HG03571 (cell line): ENCODE measurements around the gene DCDC2.
"Not testable (repeated sequence)": the region's sequence is repeated elsewhere in the genome, so short reads cannot be mapped to it uniquely, and the experiment has no call there.

Source experiments
- ATAC-seq: cut with Tn5 transposase; IDR thresholded peaks from one replicate; pipeline ENCODE4 v1.9.1; 2021; ENCODE audit not compliant: unreplicated experiment

The DCDC2 gene

GRCh38 chr6:24329022-24329421, 28.8 kb downstream of the DCDC2 start:
- ATAC-seq: no peak

- no peak for ATAC-seq
These were observed 30.1 kb downstream of the DCDC2 start for GRCh38 chr6:24327756-24328155.

- ATAC-seq: no peak
These were observed 31.9 kb downstream of the DCDC2 start for GRCh38 chr6:24325978-24326377.

- no peak for ATAC-seq
These were observed 33.2 kb downstream of the DCDC2 start for GRCh38 chr6:24324617-24325016.

- no peak for ATAC-seq
These were observed 34.1 kb downstream of the DCDC2 start for GRCh38 chr6:24323632-24324337.

GRCh38 chr6:24322924-24323323, 34.9 kb downstream of the DCDC2 start:
- no peak for ATAC-seq

GRCh38 chr6:24322446-24322845, 35.4 kb downstream of the DCDC2 start:
- not testable (repeated sequence) for ATAC-seq

GRCh38 chr6:24321538-24322162, 36.2 kb downstream of the DCDC2 start:
- no peak for ATAC-seq

GRCh38 chr6:24313251-24314141, 44.4 kb downstream of the DCDC2 start:
- ATAC-seq: no peak

- not testable (repeated sequence) for ATAC-seq
These were observed 46.1 kb downstream of the DCDC2 start for GRCh38 chr6:24311775-24312174.

- no peak for ATAC-seq
These were observed 50.0 kb downstream of the DCDC2 start for GRCh38 chr6:24307881-24308280.

GRCh38 chr6:24306936-24307335, 50.9 kb downstream of the DCDC2 start:
- no peak for ATAC-seq

GRCh38 chr6:24306038-24306437, 51.8 kb downstream of the DCDC2 start:
- no peak for ATAC-seq

- no peak for ATAC-seq
These were observed 60.9 kb downstream of the DCDC2 start for GRCh38 chr6:24296944-24297343.

GRCh38 chr6:24293852-24294251, 64.0 kb downstream of the DCDC2 start:
- not testable (repeated sequence) for ATAC-seq

- ATAC-seq: no peak
These were observed 70.6 kb downstream of the DCDC2 start for GRCh38 chr6:24287239-24287638.

GRCh38 chr6:24284006-24284405, 73.9 kb downstream of the DCDC2 start:
- ATAC-seq: peak; percentile 10

- peak; percentile 81 for ATAC-seq
These were observed 74.5 kb downstream of the DCDC2 start for GRCh38 chr6:24283043-24283985.

- no peak for ATAC-seq
These were observed 83.3 kb downstream of the DCDC2 start for GRCh38 chr6:24274441-24275083.
